Type B pancreatic cell (in vitro differentiated cells): ENCODE results near the gene HELQ. TPM values are rescaled to one million over a fixed set of nuclear protein-coding genes. Genes with fewer than 3 reads are reported as not detected.
"Not testable (repeated sequence)": the region's sequence is repeated elsewhere in the genome, so short reads cannot be mapped to it uniquely, and the experiment has no call there.

ENCODE experiments used
- DNase-seq: peaks from one replicate; pipeline ENCODE4 v3.0.0; 2021; ENCODE audit warnings: mixed read lengths; ENCODE audit not compliant: unreplicated experiment; ENCODE audit errors: extremely low spot score
- H3K27ac Mint-ChIP-seq: 2 replicates; pipeline ENCODE4 v1.8.0; 2021; ENCODE audit warnings: mild to moderate bottlenecking, mixed read lengths
- H3K27me3 Mint-ChIP-seq: 2 replicates; pipeline ENCODE4 v1.8.0; 2021; ENCODE audit warnings: mixed read lengths
- H3K36me3 Mint-ChIP-seq: 2 replicates; pipeline ENCODE4 v1.8.0; 2021; ENCODE audit warnings: mixed read lengths
- H3K4me1 Mint-ChIP-seq: one replicate; pipeline ENCODE4 v1.8.0; 2021; ENCODE audit warnings: mixed read lengths; ENCODE audit not compliant: unreplicated experiment
- H3K4me3 Mint-ChIP-seq: 2 replicates; pipeline ENCODE4 v1.8.0; 2021; ENCODE audit warnings: mild to moderate bottlenecking, mixed read lengths
- H3K9me3 Mint-ChIP-seq: 2 replicates; pipeline ENCODE4 v1.8.0; 2021; ENCODE audit warnings: mixed read lengths
- CTCF ChIP-seq: fragments of 200-600 bp; sonication (generic); conservative IDR thresholded peaks from 2 replicates; pipeline ENCODE4 v1.5.0; 2021; ENCODE audit warnings: antibody characterized with exemption, mild to moderate bottlenecking
- long read RNA-seq: library from polyadenylated mRNA; unstranded; transcript quantifications from one replicate; pipeline ENCODE4 v2.0.0, GENCODE V29; 2020
- total RNA-seq: library from RNA; stranded (reverse); gene quantifications from 2 replicates; pipeline ENCODE4 v1.2.1, GENCODE V29; 2021; ENCODE audit warnings: low replicate concordance

Gene HELQ
- 18.0 and 20.8 TPM in 2 replicates for total RNA-seq
- long read RNA-seq, transcript HELQ-201 (18 exons, 3,579 nt) = minor isoform, 5 of 58 reads
- long read RNA-seq, transcript HELQ-202 (2 exons, 744 nt) = major isoform, 20 of 58 reads
- long read RNA-seq, partial matches to known transcripts = 17 of 58 reads
- long read RNA-seq, other reads (novel, unspliced or antisense) = 9 of 58 reads

GRCh38 chr4:83455281-83456183 is at the start of gene HELQ, which contains the start of gene MRPS18C:
HELQ (minus strand) TSS chr4:83455823; CDS start chr4:83455693, 130 bp downstream.
MRPS18C (plus strand) TSS chr4:83456058; CDS start chr4:83456078, 20 bp downstream.
- Mint-ChIP-seq H3K36me3 (peaks cover 20% of the 10 kb centered on the region), H3K27ac (peak within 1 kb of the TSS; percentile 99), H3K4me1 (peaks cover 18% of the 10 kb centered on the region), H3K4me3 (peak within 1 kb of the TSS; percentile 100), H3K27me3 (no peaks in the 10 kb centered on the region), H3K9me3 (no peaks in the 10 kb centered on the region)
- DNase-seq = peak; percentile 94
- TF ChIP-seq CTCF = peak; percentile 47

GRCh38 chr4:83504996-83505395 is 49.4 kb upstream of the HELQ start:
- H3K27ac Mint-ChIP-seq = no peak overlapping the region
- no peak for DNase-seq
- no peak overlapping the region for H3K4me3 Mint-ChIP-seq
- no peaks in the 10 kb centered on the region for H3K36me3 Mint-ChIP-seq
- TF ChIP-seq CTCF = no peak
- H3K9me3 Mint-ChIP-seq = no peaks in the 10 kb centered on the region
- H3K4me1 Mint-ChIP-seq = no peaks in the 10 kb centered on the region
- H3K27me3 Mint-ChIP-seq = no peaks in the 10 kb centered on the region

GRCh38 chr4:83504503-83504902 is 48.9 kb upstream of the HELQ start:
- Mint-ChIP-seq H3K27ac (no peak overlapping the region), H3K27me3 (no peaks in the 10 kb centered on the region), H3K9me3 (no peaks in the 10 kb centered on the region), H3K36me3 (no peaks in the 10 kb centered on the region), H3K4me3 (no peak overlapping the region), H3K4me1 (no peaks in the 10 kb centered on the region)
- TF ChIP-seq CTCF = no peak
- no peak for DNase-seq

- no peaks in the 10 kb centered on the region for H3K4me1 Mint-ChIP-seq
- no peaks in the 10 kb centered on the region for H3K36me3 Mint-ChIP-seq
- H3K9me3 Mint-ChIP-seq = no peaks in the 10 kb centered on the region
- TF ChIP-seq CTCF = no peak
- no peaks in the 10 kb centered on the region for H3K27me3 Mint-ChIP-seq
- H3K4me3 Mint-ChIP-seq = no peak overlapping the region
- DNase-seq = no peak
- no peak overlapping the region for H3K27ac Mint-ChIP-seq
Observed at GRCh38 chr4:83503974-83504373, 48.4 kb upstream of the HELQ start.

GRCh38 chr4:83501671-83502070 is 46.0 kb upstream of the HELQ start:
- H3K36me3 Mint-ChIP-seq, H3K27me3 Mint-ChIP-seq, H3K4me1 Mint-ChIP-seq: not testable (repeated sequence)

GRCh38 chr4:83498187-83498586 is 42.6 kb upstream of the HELQ start:
- no peaks in the 10 kb centered on the region for H3K4me1 Mint-ChIP-seq
- no peaks in the 10 kb centered on the region for H3K9me3 Mint-ChIP-seq
- no peak overlapping the region for H3K27ac Mint-ChIP-seq
- no peak overlapping the region for H3K4me3 Mint-ChIP-seq
- TF ChIP-seq CTCF = no peak
- no peak for DNase-seq
- H3K27me3 Mint-ChIP-seq = no peaks in the 10 kb centered on the region
- H3K36me3 Mint-ChIP-seq = no peaks in the 10 kb centered on the region

More at GRCh38 chr4:83501671-83502070, 46.0 kb upstream of the HELQ start:
- not testable (repeated sequence) for DNase-seq, H3K9me3 Mint-ChIP-seq, H3K4me3 Mint-ChIP-seq, H3K27ac Mint-ChIP-seq

- not testable (repeated sequence) for H3K27ac Mint-ChIP-seq, DNase-seq, H3K4me1 Mint-ChIP-seq, H3K4me3 Mint-ChIP-seq, H3K9me3 Mint-ChIP-seq, H3K36me3 Mint-ChIP-seq, H3K27me3 Mint-ChIP-seq
Observed at GRCh38 chr4:83496085-83496917, 40.7 kb upstream of the HELQ start.
